A673 (cell line): ENCODE results near the gene CRB1.

Experiments used
- CTCF ChIP-seq: fragments of 300-800, 200-600 bp; sonication (generic); conservative IDR thresholded peaks from 2 replicates; pipeline ENCODE4 v1.5.1; 2017; ENCODE audit warnings: low read depth, mild to moderate bottlenecking, antibody characterized with exemption, low read length, moderate library complexity, mixed read lengths
- EZH2 ChIP-seq: fragments of 200-600 bp; sonication (generic); IDR thresholded peaks from 2 replicates; pipeline ENCODE4 v1.6.1; 2017; ENCODE audit warnings: borderline replicate concordance, low read depth, mild to moderate bottlenecking, mixed read lengths, antibody characterized with exemption, low read length; ENCODE audit not compliant: poor library complexity, severe bottlenecking

GRCh38 chr1:197225611-197226010, 42.4 kb upstream of the CRB1 start:
- TF ChIP-seq CTCF (no peak), EZH2 (no peak)
